Stimulated activated CD8-positive, alpha-beta memory T cell treated with anti-CD3 and anti-CD28 coated beads, Interleukin-15, amount 100 ng/mL, for 4 hours (primary cell): ENCODE results near the gene NMUR1.

ENCODE experiments used
- DNase-seq, 2 donors: peaks; one replicate each; pipeline ENCODE4 v3.0.0-alpha.2; 2020; ENCODE audit warnings: low read depth in 2 of 2

Gene NMUR1

GRCh38 chr2:231554327-231554726, 24.1 kb upstream of the NMUR1 start:
- no peak for DNase-seq

DNA sequence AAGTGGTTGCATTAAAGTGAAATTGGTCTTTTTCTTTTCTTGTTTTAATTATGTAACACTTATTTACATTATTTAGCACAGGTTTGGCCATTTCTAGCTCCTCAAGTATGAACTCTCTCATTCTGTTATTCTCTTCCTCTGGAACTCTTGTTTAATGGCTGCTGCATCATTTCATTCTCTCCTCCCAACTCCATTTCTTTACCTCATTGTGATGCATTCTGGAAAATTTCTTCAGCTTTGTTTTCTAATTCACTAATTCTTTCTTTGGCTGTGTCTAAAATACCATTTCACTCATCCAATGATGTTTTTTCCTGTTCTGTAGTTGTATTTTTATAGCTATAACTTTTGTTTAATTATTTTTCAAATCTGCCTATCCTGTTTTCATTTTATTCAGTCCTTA, 22.5 kb upstream of the NMUR1 start:
- DNase-seq: no peak

GRCh38 chr2:231549446-231550239, 19.4 kb upstream of the NMUR1 start:
- no peak for DNase-seq

DNA sequence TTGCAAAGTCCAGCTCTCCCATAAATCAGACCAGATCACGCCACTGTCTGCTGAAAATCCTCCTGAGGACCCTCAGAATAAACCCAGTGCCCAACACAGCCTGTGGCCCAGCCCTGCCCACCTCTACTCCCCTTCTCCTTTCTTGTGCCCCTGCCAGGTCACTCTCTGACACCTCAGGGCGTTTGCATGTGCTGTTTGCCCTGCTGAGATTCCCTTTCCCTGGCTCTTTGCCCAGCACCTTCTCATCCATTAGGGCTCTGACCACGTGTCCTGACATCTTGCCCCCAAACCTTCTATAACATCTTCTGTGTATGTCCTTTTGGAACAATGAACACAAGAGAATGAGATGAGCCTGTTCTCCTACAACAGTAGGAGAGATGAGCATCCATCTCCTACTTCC, 18.5 kb upstream of the NMUR1 start:
- DNase-seq: no peak

GRCh38 chr2:231547315-231548110, 17.3 kb upstream of the NMUR1 start:
- DNase-seq: no peak

DNA sequence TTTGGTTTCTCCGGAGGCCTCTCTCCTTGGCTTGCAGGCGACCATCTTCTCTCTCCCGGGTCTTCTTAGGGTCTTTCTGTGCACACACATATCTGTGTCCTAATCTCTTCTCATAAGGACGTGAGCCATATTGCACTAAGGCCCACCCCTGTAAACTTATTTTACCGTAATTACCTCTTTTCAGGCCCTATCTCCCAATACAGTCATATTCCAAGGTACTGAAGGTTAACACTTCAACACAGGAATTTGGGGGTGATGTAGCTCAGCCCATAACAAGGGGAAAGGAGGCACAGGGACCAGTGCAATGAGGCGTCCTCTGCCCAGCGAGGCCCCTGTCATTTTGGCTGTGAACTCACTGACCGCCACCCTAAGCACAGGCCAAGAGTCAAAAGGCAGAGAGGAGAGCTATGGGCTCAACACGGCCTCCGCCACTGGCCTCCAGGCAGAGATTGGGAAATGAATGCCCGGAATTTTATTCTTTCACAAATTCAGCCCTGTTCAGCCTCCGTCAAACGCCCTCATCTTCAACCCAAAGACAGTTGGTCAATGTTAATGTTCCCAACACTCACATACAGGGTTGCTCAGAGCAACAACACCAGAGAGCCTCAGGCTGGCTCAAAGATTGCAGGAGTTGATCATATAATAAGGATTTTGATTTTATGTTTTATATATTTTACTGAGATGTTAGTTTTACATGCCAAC, 15.9 kb upstream of the NMUR1 start:
- no peak for DNase-seq

DNA sequence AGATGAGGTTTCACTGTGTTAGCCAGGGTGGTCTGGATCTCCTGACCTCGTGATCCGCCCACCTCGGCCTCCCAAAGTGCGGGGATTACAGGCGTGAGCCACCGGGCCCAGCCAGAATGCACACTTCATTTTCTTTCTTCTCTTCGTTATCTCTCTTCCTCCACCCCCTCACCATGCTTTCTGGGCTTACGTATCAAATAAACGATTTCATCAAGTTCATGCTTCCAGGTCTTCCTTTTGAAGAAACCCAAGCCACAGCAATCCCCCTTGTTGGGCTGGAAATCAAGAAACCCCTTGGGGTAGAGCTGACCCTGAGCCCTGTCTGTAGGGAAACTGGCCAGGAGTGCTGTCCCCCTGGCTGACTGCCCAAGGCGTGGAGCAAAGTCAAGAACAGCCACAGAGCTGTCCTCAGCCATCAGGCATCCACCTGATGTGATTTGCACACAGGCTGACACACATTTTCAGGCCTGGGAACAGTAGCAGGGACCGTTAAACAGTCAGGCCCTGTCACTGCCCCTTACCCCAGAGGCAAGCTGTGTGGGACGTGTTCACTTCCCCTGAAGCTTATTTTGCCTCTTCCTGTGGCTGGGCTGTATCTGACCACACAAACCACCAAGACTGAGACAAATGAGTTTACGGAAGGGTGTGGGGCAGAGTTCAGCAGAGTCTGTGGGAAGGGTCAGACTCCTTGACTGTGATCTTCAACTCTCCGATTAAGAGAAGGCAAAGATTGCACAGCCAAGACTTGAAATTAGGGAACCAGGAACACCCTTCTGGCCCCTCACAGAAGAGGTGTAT, 15.1 kb upstream of the NMUR1 start:
- DNase-seq: peak; percentile 26 to 40

DNA sequence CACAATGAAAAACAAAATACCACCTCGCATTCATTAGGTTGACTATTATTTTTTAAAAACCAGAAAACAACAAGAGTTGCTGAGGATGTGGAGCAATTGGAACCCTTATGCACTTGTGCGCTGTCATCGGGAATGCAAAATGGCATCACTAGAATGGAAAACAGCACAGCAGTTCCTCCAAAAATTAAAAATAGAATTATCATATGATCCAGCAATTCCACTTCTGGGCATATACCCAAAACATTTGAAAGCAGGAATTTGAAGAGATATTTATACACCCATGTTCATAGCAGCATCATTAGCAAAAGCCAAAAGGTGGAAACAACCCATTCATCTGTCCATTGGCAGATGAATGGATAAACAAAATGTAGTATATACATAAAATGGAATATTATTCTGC, 11.9 kb upstream of the NMUR1 start:
- DNase-seq: no peak

DNA sequence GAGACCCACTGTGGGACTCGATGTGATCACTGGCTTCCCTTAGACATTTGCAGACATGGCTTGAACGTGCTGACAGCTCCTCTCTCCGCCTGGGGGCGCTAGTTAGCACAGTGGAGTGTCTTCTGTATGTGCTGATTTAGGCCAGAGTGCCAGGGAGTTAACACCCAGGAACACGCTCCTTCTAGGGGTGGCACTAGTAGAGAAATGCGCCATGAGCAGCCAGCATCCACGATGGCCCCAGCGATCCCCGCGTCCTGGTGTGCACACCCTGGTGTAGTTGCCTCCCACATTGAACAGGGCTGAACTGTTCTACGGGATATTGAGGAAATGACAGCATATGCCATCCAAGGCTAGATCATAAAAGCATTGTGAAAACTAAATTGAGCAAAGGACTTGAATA, 11.4 kb upstream of the NMUR1 start:
- DNase-seq: no peak

GRCh38 chr2:231539991-231540390, 9.7 kb upstream of the NMUR1 start:
- DNase-seq: no peak

DNA sequence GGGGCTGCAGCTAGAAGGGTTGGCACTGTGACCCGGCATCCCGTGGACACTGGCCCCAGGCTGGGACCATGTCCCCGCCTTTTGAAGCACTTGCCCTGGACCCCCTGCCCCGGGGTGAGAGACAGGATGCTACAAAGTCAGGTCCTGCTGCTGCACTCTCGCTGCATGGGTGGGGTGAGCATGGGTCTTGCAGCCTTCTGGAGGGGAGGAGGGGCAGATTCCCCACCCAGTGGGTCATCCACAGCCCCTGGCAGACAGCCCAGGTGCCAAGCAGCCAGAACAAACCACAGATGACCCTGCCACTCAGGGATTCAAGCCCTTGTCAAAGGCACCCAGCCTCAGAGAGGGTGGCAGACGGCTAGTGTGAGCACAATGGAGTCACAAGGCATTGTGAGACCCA, 5.7 kb upstream of the NMUR1 start:
- DNase-seq: no peak

DNA sequence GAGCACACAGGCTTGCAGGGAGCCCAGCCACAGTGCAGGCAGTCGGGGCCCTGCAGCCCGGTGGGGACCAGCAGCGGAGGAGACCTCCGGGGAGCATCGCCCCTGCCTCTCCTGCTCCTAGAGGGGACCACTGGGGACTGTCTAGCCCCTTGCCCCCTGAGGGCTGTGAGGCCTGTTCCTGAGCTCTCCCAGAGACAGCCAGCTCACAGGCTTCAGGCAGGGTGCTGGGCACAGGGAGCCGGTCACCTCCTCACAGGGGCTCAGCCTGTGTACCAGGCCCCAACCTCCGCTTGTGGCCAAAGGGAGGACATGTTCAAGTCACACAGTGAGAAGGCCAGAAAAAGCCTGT, 3.5 kb upstream of the NMUR1 start:
- no peak for DNase-seq

DNA sequence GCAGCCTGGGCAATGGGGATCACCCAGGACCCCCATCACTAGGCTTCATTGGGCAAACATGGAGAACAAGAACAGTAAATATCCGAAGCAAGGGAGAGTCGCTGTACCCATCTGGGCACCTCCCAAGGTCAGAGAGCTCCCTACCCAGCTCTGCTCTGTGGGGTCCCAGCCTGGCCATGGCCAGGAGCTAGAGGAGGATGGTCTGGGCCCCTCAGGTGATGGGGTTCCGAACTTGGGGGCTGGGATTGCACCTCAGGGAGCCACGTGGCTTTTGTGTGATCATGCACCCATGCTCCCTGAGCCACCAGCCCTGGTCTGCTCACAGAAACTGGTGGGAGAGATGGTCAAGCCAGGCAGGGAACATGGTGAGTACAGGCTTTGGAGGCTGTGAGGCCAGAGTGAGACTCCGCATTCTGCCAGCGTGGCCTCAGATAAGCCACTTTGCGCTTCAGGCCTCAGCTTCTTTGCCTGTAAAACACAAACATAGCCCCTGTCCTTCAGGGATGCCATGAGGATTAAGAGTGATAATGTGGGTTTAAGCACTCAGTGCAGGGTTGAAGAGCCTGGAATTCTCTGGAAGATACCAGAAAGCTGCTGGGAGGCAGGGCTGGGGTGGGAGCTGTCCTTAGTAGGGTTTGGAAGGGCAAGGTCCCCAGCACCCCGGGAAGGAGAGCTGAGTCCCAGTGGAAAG, 3.0 kb upstream of the NMUR1 start:
- DNase-seq: no peak

GRCh38 chr2:231532756-231533035, 2.5 kb upstream of the NMUR1 start:
- DNase-seq: no peak

- no peak for DNase-seq
Measured at GRCh38 chr2:231531883-231532755, 1.9 kb upstream of the NMUR1 start.

- no peak for DNase-seq
Measured at GRCh38 chr2:231531466-231531865, 1.2 kb upstream of the NMUR1 start.

DNA sequence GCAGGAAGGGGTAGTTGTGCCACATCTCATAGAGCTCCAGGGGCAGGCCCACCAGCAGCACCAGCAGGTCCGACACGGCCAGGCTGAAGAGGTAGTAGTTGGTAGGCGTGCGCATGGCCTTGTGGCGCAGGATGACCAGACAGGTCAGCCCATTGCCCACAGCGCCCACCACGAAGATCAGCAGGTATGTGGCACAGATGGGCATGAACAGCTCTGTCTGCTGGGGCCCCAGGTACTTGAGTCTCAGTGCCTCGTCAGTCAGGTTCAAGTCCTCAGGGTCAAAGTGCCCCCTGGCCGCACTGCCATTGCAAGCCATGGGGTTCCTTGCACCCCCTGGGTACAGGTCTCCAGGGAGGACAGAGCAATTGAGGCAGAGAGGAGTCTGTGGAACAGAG, 1.6 kb downstream of the NMUR1 start:
- DNase-seq: no peak

DNA sequence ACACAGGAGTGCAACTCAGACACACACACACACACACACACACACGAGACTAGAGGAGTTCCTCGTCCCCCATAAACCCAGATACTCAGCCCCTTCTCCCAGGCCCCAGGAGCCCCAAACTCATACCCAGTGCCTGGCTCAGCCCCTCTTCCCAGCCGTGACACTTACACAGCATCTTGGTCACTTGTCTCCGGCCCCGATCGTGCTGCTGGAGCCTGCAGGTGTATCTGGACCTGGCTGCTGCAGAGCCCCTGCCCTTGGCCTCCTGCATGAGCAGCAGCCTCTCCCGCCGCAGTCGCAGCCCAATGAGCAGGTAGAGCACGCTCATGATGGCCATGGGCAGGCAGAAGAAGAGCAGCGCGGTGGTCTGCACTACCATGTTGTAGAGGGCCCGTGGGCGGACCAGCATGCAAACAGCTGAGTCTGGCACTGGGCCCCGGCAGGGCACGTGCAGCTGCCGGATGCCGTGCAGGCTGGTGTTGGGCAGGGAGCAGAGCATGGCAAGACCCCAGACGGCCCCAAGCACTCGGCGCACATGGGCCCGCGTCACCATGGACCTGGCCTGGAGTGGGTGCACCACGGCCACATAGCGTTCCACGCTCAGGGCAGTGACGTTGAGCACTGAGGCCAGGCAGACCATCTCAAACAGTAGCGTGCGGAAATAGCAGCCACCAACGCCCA, 2.1 kb downstream of the NMUR1 start:
- DNase-seq: no peak

- DNase-seq: no peak
Measured at GRCh38 chr2:231527091-231527395, 3.2 kb downstream of the NMUR1 start.
